HG02678 (cell line): Measurements from ENCODE around the gene FUOM.
"Not testable (repeated sequence)": the region's sequence is repeated elsewhere in the genome, so short reads cannot be mapped to it uniquely, and the experiment has no call there.

Experiments used
- ATAC-seq: cut with Tn5 transposase; IDR thresholded peaks from one replicate; pipeline ENCODE4 v1.9.1; 2021; ENCODE audit warnings: mild to moderate bottlenecking, moderate library complexity; ENCODE audit not compliant: unreplicated experiment

The FUOM gene

GRCh38 chr10:133388973-133389818 is 31.4 kb upstream of the FUOM start:
- ATAC-seq = peak; percentile 81

- ATAC-seq = no peak
These were observed 30.6 kb upstream of the FUOM start for GRCh38 chr10:133388236-133388972.

- not testable (repeated sequence) for ATAC-seq
These were observed 29.1 kb upstream of the FUOM start for GRCh38 chr10:133386951-133387350.

GRCh38 chr10:133385214-133385613 is 27.4 kb upstream of the FUOM start:
- no peak for ATAC-seq

GRCh38 chr10:133384071-133384470 is 26.3 kb upstream of the FUOM start:
- no peak for ATAC-seq

GRCh38 chr10:133383551-133383950 is 25.7 kb upstream of the FUOM start:
- ATAC-seq = no peak

GRCh38 chr10:133381036-133381435 is 23.2 kb upstream of the FUOM start:
- ATAC-seq = no peak

GRCh38 chr10:133379801-133380666 is 22.2 kb upstream of the FUOM start:
- ATAC-seq = no peak

GRCh38 chr10:133379152-133379800 is 21.5 kb upstream of the FUOM start, which contains the start of gene PAOX:
PAOX (plus strand) TSS chr10:133379262; CDS start chr10:133379317, 55 bp downstream.
- peak; percentile 61 for ATAC-seq

- ATAC-seq = peak; percentile 46
These were observed 20.7 kb upstream of the FUOM start for GRCh38 chr10:133378251-133379096.

- ATAC-seq = no peak
These were observed 20.0 kb upstream of the FUOM start for GRCh38 chr10:133377818-133378250.

- no peak for ATAC-seq
These were observed 19.4 kb upstream of the FUOM start for GRCh38 chr10:133377025-133377817.

GRCh38 chr10:133376183-133376582 is 18.4 kb upstream of the FUOM start:
- ATAC-seq = not testable (repeated sequence)

GRCh38 chr10:133375357-133376115 is 17.7 kb upstream of the FUOM start:
- no peak for ATAC-seq

- ATAC-seq = peak; percentile 96
These were observed 15.6 kb upstream of the FUOM start, which contains the start of gene ECHS1 for GRCh38 chr10:133373174-133374090. ECHS1 (minus strand) TSS chr10:133373354; CDS start chr10:133373333, 21 bp downstream.

- no peak for ATAC-seq
These were observed 14.7 kb upstream of the FUOM start for GRCh38 chr10:133372507-133372906.
